H9 (cell line): ENCODE results near the gene EHD2. TPM values are rescaled to one million over a fixed set of nuclear protein-coding genes. Genes with fewer than 3 reads are reported as not detected.

ENCODE experiments used
- DNase-seq: peaks from one replicate; pipeline ENCODE4 v3.0.0-alpha.2; 2017
- H2AFZ ChIP-seq: one replicate; pipeline ENCODE4 v1.6.1; 2013; ENCODE audit warnings: mild to moderate bottlenecking, low read length, control low read depth, moderate library complexity
- H2AK5ac ChIP-seq: 2 replicates; pipeline ENCODE4 v1.6.1; 2013; ENCODE audit warnings: low read length, control low read depth, mixed read lengths; ENCODE audit not compliant: insufficient read length
- H2BK120ac ChIP-seq: one replicate; pipeline ENCODE4 v1.6.1; 2013; ENCODE audit warnings: low read depth, mild to moderate bottlenecking, low read length, control low read depth, inconsistent platforms; ENCODE audit not compliant: poor library complexity, severe bottlenecking
- H2BK12ac ChIP-seq: 2 replicates; pipeline ENCODE4 v1.6.1; 2013; ENCODE audit warnings: low read length, control low read depth, mixed read lengths, low read depth; ENCODE audit not compliant: insufficient read length
- H2BK15ac ChIP-seq: 2 replicates; pipeline ENCODE4 v1.6.1; 2013; ENCODE audit warnings: low read depth, low read length, control low read depth
- H2BK20ac ChIP-seq: one replicate; pipeline ENCODE4 v1.6.1; 2013; ENCODE audit warnings: low read depth, mild to moderate bottlenecking, low read length, control low read depth, inconsistent platforms; ENCODE audit not compliant: poor library complexity, severe bottlenecking
- H2BK5ac ChIP-seq: 2 replicates; pipeline ENCODE4 v1.6.1; 2013; ENCODE audit warnings: low read length, control low read depth, mixed read lengths; ENCODE audit not compliant: insufficient read length
- H3K14ac ChIP-seq: 2 replicates; pipeline ENCODE4 v1.6.1; 2013; ENCODE audit warnings: low read length, control low read depth; ENCODE audit not compliant: insufficient read depth
- H3K18ac ChIP-seq: 2 replicates; pipeline ENCODE4 v1.6.1; 2013; ENCODE audit warnings: low read depth, mild to moderate bottlenecking, mixed read lengths, low read length, control low read depth; ENCODE audit not compliant: insufficient read length
- H3K23ac ChIP-seq: 2 replicates; pipeline ENCODE4 v1.6.1; 2013; ENCODE audit warnings: low read length, control low read depth, mixed read lengths, low read depth; ENCODE audit not compliant: insufficient read length
- H3K23me2 ChIP-seq: 2 replicates; pipeline ENCODE4 v1.6.1; 2013; ENCODE audit warnings: low read depth, mild to moderate bottlenecking, mixed read lengths, low read length, control low read depth; ENCODE audit not compliant: insufficient read length, poor library complexity, severe bottlenecking
- H3K27ac ChIP-seq: 2 replicates; pipeline ENCODE4 v1.5.1; 2013; ENCODE audit warnings: low read length, control low read depth, mixed read lengths, low read depth; ENCODE audit not compliant: insufficient read length
- H3K27me3 ChIP-seq: 2 replicates; pipeline ENCODE4 v1.6.1; 2013; ENCODE audit warnings: low read length, control low read depth, inconsistent platforms; ENCODE audit not compliant: insufficient read depth
- H3K4ac ChIP-seq: 2 replicates; pipeline ENCODE4 v1.6.1; 2013; ENCODE audit warnings: low read depth, mild to moderate bottlenecking, control low read depth, inconsistent platforms, low read length, moderate library complexity
- H3K4me1 ChIP-seq: 2 replicates; pipeline ENCODE4 v1.6.1; 2013; ENCODE audit warnings: low read length, control low read depth, inconsistent platforms; ENCODE audit not compliant: insufficient read depth
- H3K4me2 ChIP-seq: 2 replicates; pipeline ENCODE4 v1.6.1; 2013; ENCODE audit warnings: low read length, control low read depth, mixed read lengths; ENCODE audit not compliant: insufficient read length, insufficient read depth
- H3K56ac ChIP-seq: 2 replicates; pipeline ENCODE4 v1.6.1; 2013; ENCODE audit warnings: low read depth, mild to moderate bottlenecking, mixed read lengths, low read length, control low read depth; ENCODE audit not compliant: insufficient read length
- H3K79me1 ChIP-seq: 2 replicates; pipeline ENCODE4 v1.6.1; 2013; ENCODE audit warnings: low read depth, mild to moderate bottlenecking, moderate library complexity, low read length, control low read depth, inconsistent platforms; ENCODE audit not compliant: insufficient read depth, poor library complexity, severe bottlenecking
- H3K79me2 ChIP-seq: 2 replicates; pipeline ENCODE4 v1.6.1; 2013; ENCODE audit warnings: low read length, control low read depth, inconsistent platforms; ENCODE audit not compliant: insufficient read depth
- H3K9ac ChIP-seq: 2 replicates; pipeline ENCODE4 v1.6.1; 2013; ENCODE audit warnings: low read length, control low read depth, mixed read lengths; ENCODE audit not compliant: insufficient read length; ENCODE audit errors: extremely low read depth
- H3K9me3 ChIP-seq: one replicate; pipeline ENCODE4 v1.6.1; 2013; ENCODE audit warnings: low read depth, low read length, inconsistent platforms; ENCODE audit not compliant: control insufficient read depth
- H3T11ph ChIP-seq: one replicate; pipeline ENCODE4 v1.6.1; 2013; ENCODE audit warnings: mild to moderate bottlenecking, low read length, control low read depth, inconsistent platforms
- H4K20me1 ChIP-seq: one replicate; pipeline ENCODE4 v1.6.1; 2013; ENCODE audit not compliant: control insufficient read depth, insufficient read length, insufficient read depth
- H4K5ac ChIP-seq: 2 replicates; pipeline ENCODE4 v1.6.1; 2013; ENCODE audit warnings: low read depth, mild to moderate bottlenecking, mixed read lengths, low read length, control low read depth; ENCODE audit not compliant: insufficient read length
- H4K8ac ChIP-seq: replicated peaks from 2 replicates; pipeline ENCODE4 v1.6.1; 2013; ENCODE audit warnings: low read length, control low read depth, mixed read lengths, low read depth; ENCODE audit not compliant: insufficient read length
- H4K91ac ChIP-seq: 2 replicates; pipeline ENCODE4 v1.6.1; 2013; ENCODE audit warnings: low read depth, mild to moderate bottlenecking, moderate library complexity, mixed read lengths, low read length, control low read depth; ENCODE audit not compliant: insufficient read length
- H3K27ac Mint-ChIP-seq, 3 experiments: 2 replicates in 2 of 3; 3 replicates in 1 of 3; pipeline ENCODE4 v1.8.0; 2020 to 2021; ENCODE audit warnings: mixed read lengths in 3 of 3, mild to moderate bottlenecking in 1 of 3, moderate library complexity in 1 of 3
- H3K27me3 Mint-ChIP-seq: 2 replicates; pipeline ENCODE4 v1.8.0; 2021; ENCODE audit warnings: low read depth, mild to moderate bottlenecking, moderate library complexity, mixed read lengths
- H3K36me3 Mint-ChIP-seq, 3 experiments: 2 replicates in 2 of 3; 3 replicates in 1 of 3; pipeline ENCODE4 v1.8.0; 2020 to 2021; ENCODE audit warnings: low read depth in 3 of 3, mixed read lengths in 3 of 3; ENCODE audit not compliant: insufficient read depth in 1 of 3
- H3K4me1 Mint-ChIP-seq, 2 experiments: 2 replicates each; pipeline ENCODE4 v1.8.0; 2020; ENCODE audit warnings: mixed read lengths in 2 of 2
- H3K4me3 Mint-ChIP-seq, 2 experiments: 2 replicates in 1 of 2; 3 replicates in 1 of 2; pipeline ENCODE4 v1.8.0; 2020 to 2021; ENCODE audit warnings: mild to moderate bottlenecking in 2 of 2, mixed read lengths in 2 of 2, moderate library complexity in 1 of 2
- H3K9me3 Mint-ChIP-seq, 2 experiments: 2 replicates in 1 of 2; 3 replicates in 1 of 2; pipeline ENCODE4 v1.8.0; 2020; ENCODE audit warnings: mild to moderate bottlenecking in 2 of 2, mixed read lengths in 2 of 2, moderate library complexity in 1 of 2
- WGBS: extraction: QIAGEN DNeasy Blood & Tissue Kit; methylation state at CpG from one replicate; pipeline ENCODE4 v1.1.7; 2013; ENCODE audit warnings: missing lambda C conversion rate, low lambda C conversion rate, mixed read lengths; ENCODE audit not compliant: insufficient read length; ENCODE audit errors: extremely low coverage; 5-methylcytosine and 5-hydroxymethylcytosine counted together
- total RNA-seq: library from RNA; stranded (reverse); gene quantifications from 2 replicates; pipeline ENCODE4 v1.2.1, GENCODE V29; 2021
- TF ChIP-seq, protein P1 (sequence below): fragments of 200-600 bp; sonication (generic); conservative IDR thresholded peaks from 3 replicates; pipeline ENCODE4 v1.8.0; 2021; ENCODE audit warnings: antibody characterized with exemption, mild to moderate bottlenecking

EHD2 gene
- total RNA-seq, 1 experiment from 2014 or later = 19.7 TPM

DNA sequence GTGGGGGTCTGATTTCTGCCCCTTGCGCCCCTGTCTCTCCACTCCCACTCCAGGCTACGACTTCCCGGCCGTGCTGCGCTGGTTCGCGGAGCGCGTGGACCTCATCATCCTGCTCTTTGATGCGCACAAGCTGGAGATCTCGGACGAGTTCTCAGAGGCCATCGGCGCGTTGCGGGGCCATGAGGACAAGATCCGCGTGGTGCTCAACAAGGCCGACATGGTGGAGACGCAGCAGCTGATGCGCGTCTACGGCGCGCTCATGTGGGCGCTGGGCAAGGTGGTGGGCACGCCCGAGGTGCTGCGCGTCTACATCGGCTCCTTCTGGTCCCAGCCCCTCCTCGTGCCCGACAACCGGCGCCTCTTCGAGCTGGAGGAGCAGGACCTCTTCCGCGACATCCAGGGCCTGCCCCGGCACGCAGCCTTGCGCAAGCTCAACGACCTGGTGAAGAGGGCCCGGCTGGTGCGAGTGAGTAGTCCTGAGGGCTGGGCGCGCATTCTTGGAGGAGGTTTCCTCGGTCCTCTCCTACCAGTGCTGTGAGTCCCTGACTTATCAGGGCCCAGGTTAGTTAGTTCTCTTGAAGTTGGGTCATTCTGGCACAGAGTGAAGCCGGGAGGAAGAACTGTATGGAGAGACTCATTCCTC is 12.7 kb downstream of the EHD2 start:
- no peak overlapping the region for H3K4me2 ChIP-seq
- no CpG with 5 or more reads among the region's 48 CpGs for WGBS
- H3K56ac ChIP-seq = no peak overlapping the region
- H2BK12ac ChIP-seq = no peak overlapping the region
- TF ChIP-seq, protein P1, sequence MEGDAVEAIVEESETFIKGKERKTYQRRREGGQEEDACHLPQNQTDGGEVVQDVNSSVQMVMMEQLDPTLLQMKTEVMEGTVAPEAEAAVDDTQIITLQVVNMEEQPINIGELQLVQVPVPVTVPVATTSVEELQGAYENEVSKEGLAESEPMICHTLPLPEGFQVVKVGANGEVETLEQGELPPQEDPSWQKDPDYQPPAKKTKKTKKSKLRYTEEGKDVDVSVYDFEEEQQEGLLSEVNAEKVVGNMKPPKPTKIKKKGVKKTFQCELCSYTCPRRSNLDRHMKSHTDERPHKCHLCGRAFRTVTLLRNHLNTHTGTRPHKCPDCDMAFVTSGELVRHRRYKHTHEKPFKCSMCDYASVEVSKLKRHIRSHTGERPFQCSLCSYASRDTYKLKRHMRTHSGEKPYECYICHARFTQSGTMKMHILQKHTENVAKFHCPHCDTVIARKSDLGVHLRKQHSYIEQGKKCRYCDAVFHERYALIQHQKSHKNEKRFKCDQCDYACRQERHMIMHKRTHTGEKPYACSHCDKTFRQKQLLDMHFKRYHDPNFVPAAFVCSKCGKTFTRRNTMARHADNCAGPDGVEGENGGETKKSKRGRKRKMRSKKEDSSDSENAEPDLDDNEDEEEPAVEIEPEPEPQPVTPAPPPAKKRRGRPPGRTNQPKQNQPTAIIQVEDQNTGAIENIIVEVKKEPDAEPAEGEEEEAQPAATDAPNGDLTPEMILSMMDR = no peak
- no peak overlapping the region for H3K23ac ChIP-seq
- no peak overlapping the region for H2BK20ac ChIP-seq
- no peak overlapping the region for H3K4me3 Mint-ChIP-seq
- no peaks in the 10 kb centered on the region; the same call in 1 of the 2 replicates for H3K27me3 Mint-ChIP-seq
- H3K14ac ChIP-seq = no peak overlapping the region; the same call in 1 of the 2 replicates
- no peak overlapping the region for H3K9ac ChIP-seq
- no peak overlapping the region for H3K4ac ChIP-seq
- H3K27ac ChIP-seq = no peak overlapping the region
- H3K36me3 Mint-ChIP-seq = peaks cover 0 to 14% (median 8%) of the 10 kb centered on the region in 3 experiments; a peak in 5 of 7 replicates
- no peak overlapping the region; a peak in 1 of 7 replicates for H3K27ac Mint-ChIP-seq
- H4K8ac ChIP-seq = no peak overlapping the region
- H2AK5ac ChIP-seq = no peak overlapping the region
- H2BK5ac ChIP-seq = no peak overlapping the region
- no peak overlapping the region for H3T11ph ChIP-seq
- no peaks in the 10 kb centered on the region; a peak in 1 of 5 replicates for H3K9me3 Mint-ChIP-seq
- no peaks in the 10 kb centered on the region for H3K79me1 ChIP-seq
- peaks cover 11 to 13% of the 10 kb centered on the region in 2 experiments for H3K4me1 Mint-ChIP-seq
- H3K79me2 ChIP-seq = no peaks in the 10 kb centered on the region
- no peaks in the 10 kb centered on the region for H3K9me3 ChIP-seq
- H2BK15ac ChIP-seq = no peak overlapping the region
- no peak overlapping the region for H2AFZ ChIP-seq
- H3K18ac ChIP-seq = no peak overlapping the region
- H3K4me1 ChIP-seq = peaks cover 4% of the 10 kb centered on the region; the same call in 1 of the 2 replicates
- H3K27me3 ChIP-seq = no peaks in the 10 kb centered on the region
- H3K23me2 ChIP-seq = peaks cover 6% of the 10 kb centered on the region
- H4K20me1 ChIP-seq = no peaks in the 10 kb centered on the region
- no peak overlapping the region for H4K5ac ChIP-seq
- no peak for DNase-seq
- H4K91ac ChIP-seq = no peak overlapping the region
- no peak overlapping the region for H2BK120ac ChIP-seq
